LNCAP (cell line): ENCODE data around the gene CYB5R2.

ENCODE experiments used
- TF ChIP-seq, protein P1 (sequence below): fragments of 450-650 bp; IDR thresholded peaks from 2 replicates; pipeline ENCODE4 v1.5.1; 2017; ENCODE audit warnings: mild to moderate bottlenecking

The CYB5R2 gene

DNA sequence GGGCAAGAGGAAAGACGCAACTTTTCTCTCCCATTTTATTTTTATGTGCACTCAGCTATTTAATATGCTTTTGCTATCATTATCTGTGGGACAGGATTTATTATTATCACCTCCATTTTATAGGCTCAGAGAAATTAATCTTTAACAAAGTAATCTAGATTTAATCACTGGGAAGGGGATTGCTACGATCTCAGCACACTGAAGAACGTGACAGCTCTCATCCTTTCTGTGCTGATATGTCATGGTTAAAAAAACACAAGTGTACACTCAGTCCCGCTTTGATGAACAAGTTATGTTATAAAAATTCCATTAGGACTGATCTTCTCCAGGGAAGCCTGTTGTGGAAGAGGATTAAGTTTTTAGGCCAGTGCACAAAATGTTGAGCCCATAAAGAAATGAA is 37.6 kb downstream of the CYB5R2 start:
- TF ChIP-seq, protein P1, sequence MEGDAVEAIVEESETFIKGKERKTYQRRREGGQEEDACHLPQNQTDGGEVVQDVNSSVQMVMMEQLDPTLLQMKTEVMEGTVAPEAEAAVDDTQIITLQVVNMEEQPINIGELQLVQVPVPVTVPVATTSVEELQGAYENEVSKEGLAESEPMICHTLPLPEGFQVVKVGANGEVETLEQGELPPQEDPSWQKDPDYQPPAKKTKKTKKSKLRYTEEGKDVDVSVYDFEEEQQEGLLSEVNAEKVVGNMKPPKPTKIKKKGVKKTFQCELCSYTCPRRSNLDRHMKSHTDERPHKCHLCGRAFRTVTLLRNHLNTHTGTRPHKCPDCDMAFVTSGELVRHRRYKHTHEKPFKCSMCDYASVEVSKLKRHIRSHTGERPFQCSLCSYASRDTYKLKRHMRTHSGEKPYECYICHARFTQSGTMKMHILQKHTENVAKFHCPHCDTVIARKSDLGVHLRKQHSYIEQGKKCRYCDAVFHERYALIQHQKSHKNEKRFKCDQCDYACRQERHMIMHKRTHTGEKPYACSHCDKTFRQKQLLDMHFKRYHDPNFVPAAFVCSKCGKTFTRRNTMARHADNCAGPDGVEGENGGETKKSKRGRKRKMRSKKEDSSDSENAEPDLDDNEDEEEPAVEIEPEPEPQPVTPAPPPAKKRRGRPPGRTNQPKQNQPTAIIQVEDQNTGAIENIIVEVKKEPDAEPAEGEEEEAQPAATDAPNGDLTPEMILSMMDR, result no peak

- TF ChIP-seq, protein P1, result no peak
These were observed 38.2 kb downstream of the CYB5R2 start for GRCh38 chr11:7635137-7635536.

DNA sequence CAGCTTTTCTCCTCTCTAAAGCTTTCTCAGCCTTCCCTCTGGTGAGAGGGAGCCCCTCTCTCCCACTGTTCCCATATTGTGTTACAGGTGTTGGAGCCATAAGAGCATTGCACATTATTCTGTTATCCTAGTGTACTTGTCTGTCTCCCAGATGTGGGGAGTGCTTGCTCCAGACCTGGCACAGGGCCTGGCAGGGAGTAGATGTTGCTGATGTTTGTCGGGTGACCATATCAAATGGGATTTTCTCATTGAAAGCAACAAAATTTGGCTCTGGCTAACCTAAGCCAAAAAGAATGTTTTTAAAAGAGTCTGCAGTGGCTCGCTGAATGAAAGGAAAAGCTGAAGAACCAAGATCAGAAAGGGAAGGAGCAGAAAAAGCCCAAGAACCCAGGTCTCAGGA is 41.1 kb downstream of the CYB5R2 start:
- TF ChIP-seq, protein P1, result no peak

DNA sequence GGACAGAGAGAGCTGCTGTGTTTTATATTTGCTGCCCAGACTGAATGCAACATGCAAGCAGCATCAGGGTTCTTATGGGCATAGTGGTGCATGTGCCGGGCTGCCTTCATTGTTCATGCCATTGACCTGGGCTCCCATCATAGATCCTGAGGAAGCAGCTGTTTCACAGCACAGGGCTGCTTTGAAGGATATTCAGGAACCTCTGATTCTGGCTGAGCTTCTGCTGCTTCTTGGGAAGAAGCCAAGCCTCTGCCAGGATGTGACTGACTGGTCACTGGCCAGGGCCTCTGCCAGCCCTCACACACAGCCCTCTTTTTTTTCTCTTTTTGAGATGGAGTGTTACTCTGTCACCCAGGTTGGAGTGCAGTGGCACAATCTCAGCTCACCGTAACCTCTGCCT is 43.3 kb downstream of the CYB5R2 start:
- TF ChIP-seq, protein P1, result no peak

GRCh38 chr11:7628660-7629059 is 44.6 kb downstream of the CYB5R2 start:
- TF ChIP-seq, protein P1, result no peak

GRCh38 chr11:7622721-7623120 is 50.6 kb downstream of the CYB5R2 start:
- TF ChIP-seq, protein P1, result no peak

GRCh38 chr11:7621554-7621953 is 51.7 kb downstream of the CYB5R2 start:
- TF ChIP-seq, protein P1, result no peak

DNA sequence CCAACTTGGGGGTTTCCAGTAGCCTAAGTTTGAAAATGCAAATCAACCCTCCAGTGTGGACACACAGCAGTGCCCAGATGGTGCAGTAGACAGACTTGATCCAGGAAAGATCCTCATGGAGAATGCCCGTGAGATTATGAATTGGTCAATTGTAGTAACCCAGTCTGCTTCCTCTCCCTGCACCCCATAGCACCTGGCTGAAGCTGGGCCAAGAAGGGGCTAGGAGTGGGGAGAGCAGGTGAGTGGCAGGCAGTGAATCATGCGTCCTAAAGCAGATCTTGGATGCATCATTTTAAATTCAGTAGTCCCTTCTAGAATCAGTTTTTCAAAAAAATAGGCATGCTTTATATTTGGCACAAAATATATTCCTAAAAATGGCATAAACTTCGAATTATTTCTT is 52.2 kb downstream of the CYB5R2 start:
- TF ChIP-seq, protein P1, result no peak
